WI38 (cell line): Measurements from ENCODE around the gene HSPB2.

Source experiments
- H3K4me3 ChIP-seq: 2 replicates; pipeline ENCODE4 v1.5.1; 2011; ENCODE audit warnings: low read depth, mild to moderate bottlenecking, control low read depth, low read length
- TF ChIP-seq, protein P1 (sequence below): IDR thresholded peaks from 2 replicates; pipeline ENCODE4 v1.5.1; 2012; ENCODE audit warnings: low read depth, mild to moderate bottlenecking, control low read depth, low read length

The HSPB2 gene

DNA sequence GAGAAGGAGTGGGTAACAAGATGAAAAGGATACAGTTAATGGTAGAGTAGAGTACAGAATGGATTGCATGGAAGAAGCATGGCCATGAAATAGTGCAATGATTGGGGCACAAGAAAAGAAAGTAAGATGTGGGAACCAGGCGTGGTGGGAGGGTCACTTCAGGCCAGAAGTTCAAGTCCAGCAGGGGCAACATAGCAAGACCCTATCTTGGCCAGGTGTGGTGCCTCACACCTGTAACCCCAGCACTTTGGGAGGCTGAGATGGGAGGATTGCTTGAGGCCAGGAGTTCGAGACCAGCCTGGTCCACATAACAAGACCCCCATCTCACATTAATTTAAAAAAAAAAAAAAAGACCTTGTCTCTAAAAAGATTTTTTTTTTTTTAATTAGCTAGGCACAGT lies 4.8 kb downstream of the HSPB2 start:
- no peak overlapping the region for H3K4me3 ChIP-seq
- TF ChIP-seq, protein P1, sequence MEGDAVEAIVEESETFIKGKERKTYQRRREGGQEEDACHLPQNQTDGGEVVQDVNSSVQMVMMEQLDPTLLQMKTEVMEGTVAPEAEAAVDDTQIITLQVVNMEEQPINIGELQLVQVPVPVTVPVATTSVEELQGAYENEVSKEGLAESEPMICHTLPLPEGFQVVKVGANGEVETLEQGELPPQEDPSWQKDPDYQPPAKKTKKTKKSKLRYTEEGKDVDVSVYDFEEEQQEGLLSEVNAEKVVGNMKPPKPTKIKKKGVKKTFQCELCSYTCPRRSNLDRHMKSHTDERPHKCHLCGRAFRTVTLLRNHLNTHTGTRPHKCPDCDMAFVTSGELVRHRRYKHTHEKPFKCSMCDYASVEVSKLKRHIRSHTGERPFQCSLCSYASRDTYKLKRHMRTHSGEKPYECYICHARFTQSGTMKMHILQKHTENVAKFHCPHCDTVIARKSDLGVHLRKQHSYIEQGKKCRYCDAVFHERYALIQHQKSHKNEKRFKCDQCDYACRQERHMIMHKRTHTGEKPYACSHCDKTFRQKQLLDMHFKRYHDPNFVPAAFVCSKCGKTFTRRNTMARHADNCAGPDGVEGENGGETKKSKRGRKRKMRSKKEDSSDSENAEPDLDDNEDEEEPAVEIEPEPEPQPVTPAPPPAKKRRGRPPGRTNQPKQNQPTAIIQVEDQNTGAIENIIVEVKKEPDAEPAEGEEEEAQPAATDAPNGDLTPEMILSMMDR, result no peak

- H3K4me3 ChIP-seq, result no peak overlapping the region
- TF ChIP-seq, protein P1, result no peak
Measured at GRCh38 chr11:111917788-111918187, 5.3 kb downstream of the HSPB2 start.

DNA sequence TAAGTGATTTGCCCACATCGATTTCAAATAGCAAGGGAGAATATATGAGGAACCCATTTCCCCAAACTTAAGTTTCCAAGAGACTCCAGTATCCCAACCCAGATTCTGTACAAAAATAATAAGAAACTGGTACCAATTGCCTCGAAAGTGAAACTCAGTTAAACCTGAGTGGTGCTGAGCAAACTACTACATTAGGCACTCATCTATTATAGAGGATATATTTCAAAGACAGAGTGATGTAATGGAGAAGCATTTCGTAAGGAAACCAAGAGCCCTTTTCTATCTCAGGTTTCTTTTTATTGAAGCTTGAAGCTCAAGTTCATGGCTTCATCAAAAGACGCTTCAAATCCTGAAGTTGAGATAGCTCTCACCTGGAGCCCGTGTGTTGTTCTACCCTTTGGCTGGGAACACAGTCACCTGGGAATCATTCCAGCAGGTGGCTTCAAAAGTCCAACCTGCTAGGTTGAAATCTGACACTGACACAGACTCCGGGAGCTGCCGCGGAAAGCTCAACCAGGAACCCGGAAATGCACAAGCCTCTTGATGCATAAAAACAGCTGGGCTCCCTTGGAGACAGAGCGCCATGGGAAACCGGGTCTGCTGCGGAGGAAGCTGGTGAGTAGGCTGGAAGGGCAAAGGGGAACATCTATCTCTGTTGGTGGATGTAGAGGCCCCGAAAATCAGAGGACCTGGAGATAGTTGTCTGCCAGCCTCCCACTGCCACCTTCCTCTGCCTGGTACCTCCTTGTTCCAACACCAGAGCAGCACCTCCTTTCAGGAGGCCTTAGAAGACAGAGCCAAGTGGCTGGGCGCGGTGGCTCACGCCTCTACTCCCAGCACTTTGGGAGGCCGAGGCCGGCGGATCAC lies 6.1 kb downstream of the HSPB2 start, which contains the start of gene C11orf52:
Gene C11orf52, plus strand, starts transcription at position 524 of the 867 bp plus-strand sequence. Its CDS starts 60 bp downstream, at position 584.
- no peak within 1 kb of the TSS for H3K4me3 ChIP-seq
- TF ChIP-seq, protein P1, result no peak

DNA sequence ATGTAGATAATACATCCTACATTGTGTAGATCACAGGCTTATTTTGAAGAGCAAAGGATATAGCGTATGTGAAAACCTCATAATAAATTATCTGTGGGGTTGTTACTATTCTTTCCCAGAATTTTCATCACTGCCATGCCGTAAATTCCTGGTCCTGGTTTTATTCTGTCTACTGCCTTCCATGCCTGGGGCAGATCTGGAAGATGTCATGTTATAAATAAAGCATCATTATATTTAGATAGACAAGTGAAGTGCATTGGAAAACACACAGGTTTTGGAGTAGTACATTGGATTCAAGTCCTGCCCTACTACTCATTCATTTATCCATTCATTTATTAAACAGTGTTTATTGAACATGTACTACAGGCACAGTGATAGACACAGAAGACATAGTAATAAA lies 8.4 kb downstream of the HSPB2 start:
- TF ChIP-seq, protein P1, result no peak
- no peak overlapping the region for H3K4me3 ChIP-seq

- H3K4me3 ChIP-seq, result no peak overlapping the region
- TF ChIP-seq, protein P1, result no peak
Measured at GRCh38 chr11:111921541-111922230, 9.2 kb downstream of the HSPB2 start.

DNA sequence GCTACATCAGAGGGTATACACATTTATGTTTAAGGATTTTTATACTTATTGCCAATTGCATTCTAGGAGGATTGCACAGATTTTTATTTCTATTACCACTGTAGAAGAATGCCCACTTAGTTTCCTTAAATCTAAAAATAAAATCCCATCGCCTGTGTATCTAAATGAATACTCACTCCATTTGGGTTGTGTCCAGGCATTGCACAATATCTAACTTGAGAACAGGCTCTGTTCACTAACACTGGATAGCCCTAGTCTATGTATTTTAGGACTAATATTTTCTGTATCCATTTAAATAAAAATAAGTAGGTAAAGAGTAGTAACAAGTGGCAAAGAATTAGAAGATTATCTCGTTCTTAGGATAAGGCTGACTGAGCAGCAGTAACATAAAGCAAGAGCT lies 10.3 kb downstream of the HSPB2 start:
- TF ChIP-seq, protein P1, result no peak
- H3K4me3 ChIP-seq, result no peak overlapping the region

DNA sequence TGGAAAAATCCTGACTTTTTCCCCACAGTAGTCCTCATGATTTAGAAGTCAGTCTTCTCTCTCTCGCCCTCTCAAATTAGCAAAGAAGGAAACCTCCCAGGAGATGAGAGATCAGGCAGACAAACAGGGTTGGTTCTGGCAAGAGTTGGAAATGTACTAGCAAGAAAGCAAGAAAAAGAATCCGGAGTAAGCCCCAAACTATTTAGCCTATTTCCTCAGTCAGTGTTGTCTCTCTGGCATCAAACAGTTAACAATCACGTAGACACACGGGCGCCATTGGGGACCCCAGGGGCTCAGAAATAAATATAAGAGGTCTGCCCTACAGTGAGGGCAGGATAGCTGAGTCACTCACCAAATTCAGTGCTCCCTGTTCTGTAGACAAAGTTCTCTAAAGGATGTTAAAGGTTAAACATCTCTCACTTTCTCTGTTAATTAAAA lies 10.8 kb downstream of the HSPB2 start:
- peak overlapping the region; percentile 2; the same call in 1 of the 2 replicates for H3K4me3 ChIP-seq
- TF ChIP-seq, protein P1, result no peak
